GM12875 (cell line): Measurements from ENCODE around the gene SCP2.
"Not testable (repeated sequence)": the region's sequence is repeated elsewhere in the genome, so short reads cannot be mapped to it uniquely, and the experiment has no call there.

Experiments used
- H3K4me3 ChIP-seq: one replicate; pipeline ENCODE4 v1.5.1; 2011; ENCODE audit warnings: low read depth, low read length, control low read depth
- CTCF ChIP-seq: IDR thresholded peaks from 2 replicates; pipeline ENCODE4 v1.5.1; 2011; ENCODE audit warnings: low read depth, mild to moderate bottlenecking, control low read depth, inconsistent platforms, low read length, moderate library complexity, borderline replicate concordance; ENCODE audit not compliant: insufficient read depth

Gene SCP2

GRCh38 chr1:52947490-52947889, 20.4 kb downstream of the SCP2 start:
- no peak overlapping the region for H3K4me3 ChIP-seq

GRCh38 chr1:52949602-52950001, 22.5 kb downstream of the SCP2 start:
- not testable (repeated sequence) for H3K4me3 ChIP-seq

More at GRCh38 chr1:52947490-52947889, 20.4 kb downstream of the SCP2 start:
- TF ChIP-seq CTCF = no peak

- H3K4me3 ChIP-seq = no peak overlapping the region
- TF ChIP-seq CTCF = no peak
Measured at GRCh38 chr1:52952112-52952511, 25.0 kb downstream of the SCP2 start.

- no peak overlapping the region for H3K4me3 ChIP-seq
- TF ChIP-seq CTCF = no peak
Measured at GRCh38 chr1:52955129-52955970, 28.3 kb downstream of the SCP2 start.

GRCh38 chr1:52963101-52963500, 36.0 kb downstream of the SCP2 start:
- no peak for TF ChIP-seq CTCF
- H3K4me3 ChIP-seq = no peak overlapping the region

GRCh38 chr1:52967666-52968065, 40.6 kb downstream of the SCP2 start:
- no peak overlapping the region for H3K4me3 ChIP-seq
- TF ChIP-seq CTCF = no peak

- not testable (repeated sequence) for H3K4me3 ChIP-seq
Measured at GRCh38 chr1:52969234-52969633, 42.2 kb downstream of the SCP2 start.

GRCh38 chr1:52970149-52970548, 43.1 kb downstream of the SCP2 start:
- H3K4me3 ChIP-seq = no peak overlapping the region
- no peak for TF ChIP-seq CTCF
